Testis (tissue), 3 donors: ENCODE data around the gene DCLK1. TPM values are rescaled to one million over a fixed set of nuclear protein-coding genes. Genes with fewer than 3 reads are reported as not detected.

Source experiments
- DNase-seq: peaks from one replicate; pipeline ENCODE4 v3.0.0-alpha.2; 2019
- H3K27ac ChIP-seq, 2 donors: fragments of 200-600 bp; sonication (generic); one replicate each; pipeline ENCODE4 v1.5.1; 2019
- H3K27me3 ChIP-seq: fragments of 200-600 bp; sonication (generic); one replicate; pipeline ENCODE4 v1.5.1; 2019
- H3K36me3 ChIP-seq: fragments of 200-600 bp; sonication (generic); one replicate; pipeline ENCODE4 v1.5.1; 2017; ENCODE audit warnings: low read depth; ENCODE audit errors: missing control alignments
- H3K4me1 ChIP-seq: fragments of 200-600 bp; sonication (generic); one replicate; pipeline ENCODE4 v1.5.1; 2019
- H3K4me3 ChIP-seq, 2 donors: fragments of 200-600 bp; sonication (generic); one replicate each; pipeline ENCODE4 v1.5.1; 2017 to 2019
- H3K9me3 ChIP-seq: fragments of 200-600 bp; sonication (generic); one replicate; pipeline ENCODE4 v1.5.1; 2017
- POLR2A ChIP-seq: fragments of 450-650 bp; IDR thresholded peaks from one replicate; pipeline ENCODE4 v1.6.1; 2017; ENCODE audit warnings: antibody characterized with exemption, mild to moderate bottlenecking, moderate library complexity
- WGBS, 2 donors: methylation state at CpG; one replicate each; pipeline ENCODE4 v1.1.5; 2018; 5-methylcytosine and 5-hydroxymethylcytosine counted together
- intact Hi-C: fragments of 100-400 bp; cut with DNase I; formaldehyde crosslinking; loops from one replicate; pipeline ENCODE4 v1.15.1; 2023; ENCODE audit warnings: low total_unique reads
- polyA plus RNA-seq: library from polyadenylated mRNA; stranded (reverse); fragments of 350-450 nt; fragmentation: Illumina TruSeq; extraction: RNeasy Lipid Tissue Mini Kit (QIAGEN cat#74804); gene quantifications from one replicate; pipeline ENCODE4 v1.2.3, GENCODE V29; 2014; ENCODE audit warnings: low read depth, low replicate concordance; ENCODE audit not compliant: insufficient read depth
- total RNA-seq, 2 donors: library from RNA; depleted of rRNA; stranded (reverse); fragments of >200 nt; gene quantifications; one replicate each; pipeline ENCODE4 v1.2.3, GENCODE V29; 2016
- TF ChIP-seq, protein P1 (sequence below), 3 experiments: fragments of 450-650 bp in 2 of 3; fragments of 200-600 bp in 1 of 3; sonication (generic) in 1 of 3; IDR thresholded peaks; one replicate each; pipeline ENCODE4 v1.5.1; 2016 to 2019; ENCODE audit warnings: antibody characterized with exemption in 3 of 3, mild to moderate bottlenecking in 2 of 3, moderate library complexity in 1 of 3

Gene DCLK1
- total and polyA plus RNA-seq, 3 donors from 2014 or later, result 4.5 to 8.9 (median 4.9) TPM

- Histone ChIP-seq H3K27me3 (no peaks in the 10 kb centered on the region), H3K4me1 (no peaks in the 10 kb centered on the region), H3K27ac (no peak overlapping the region), H3K36me3 (no peaks in the 10 kb centered on the region), H3K4me3 (no peak overlapping the region), H3K9me3 (no peaks in the 10 kb centered on the region)
- no peak for TF ChIP-seq POLR2A
- TF ChIP-seq, protein P1, sequence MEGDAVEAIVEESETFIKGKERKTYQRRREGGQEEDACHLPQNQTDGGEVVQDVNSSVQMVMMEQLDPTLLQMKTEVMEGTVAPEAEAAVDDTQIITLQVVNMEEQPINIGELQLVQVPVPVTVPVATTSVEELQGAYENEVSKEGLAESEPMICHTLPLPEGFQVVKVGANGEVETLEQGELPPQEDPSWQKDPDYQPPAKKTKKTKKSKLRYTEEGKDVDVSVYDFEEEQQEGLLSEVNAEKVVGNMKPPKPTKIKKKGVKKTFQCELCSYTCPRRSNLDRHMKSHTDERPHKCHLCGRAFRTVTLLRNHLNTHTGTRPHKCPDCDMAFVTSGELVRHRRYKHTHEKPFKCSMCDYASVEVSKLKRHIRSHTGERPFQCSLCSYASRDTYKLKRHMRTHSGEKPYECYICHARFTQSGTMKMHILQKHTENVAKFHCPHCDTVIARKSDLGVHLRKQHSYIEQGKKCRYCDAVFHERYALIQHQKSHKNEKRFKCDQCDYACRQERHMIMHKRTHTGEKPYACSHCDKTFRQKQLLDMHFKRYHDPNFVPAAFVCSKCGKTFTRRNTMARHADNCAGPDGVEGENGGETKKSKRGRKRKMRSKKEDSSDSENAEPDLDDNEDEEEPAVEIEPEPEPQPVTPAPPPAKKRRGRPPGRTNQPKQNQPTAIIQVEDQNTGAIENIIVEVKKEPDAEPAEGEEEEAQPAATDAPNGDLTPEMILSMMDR (IDR thresholded peaks at IDR 0.05), result no peak
- WGBS, 2 donors, result 67 to 75% methylated on average over 4 of the region's 4 CpGs
- DNase-seq, result no peak
- intact Hi-C loops, result no loop called here
These were observed 224.5 kb downstream of the DCLK1 start for GRCh38 chr13:35906636-35907035.

GRCh38 chr13:35903075-35903474 lies 228.1 kb downstream of the DCLK1 start:
- no peaks in the 10 kb centered on the region for H3K4me1 ChIP-seq
- H3K27me3 ChIP-seq, result no peaks in the 10 kb centered on the region
- WGBS, 2 donors, result 81 to 83% methylated on average over 1 of the region's 1 CpG
- H3K27ac ChIP-seq, result no peak overlapping the region
- TF ChIP-seq POLR2A, result no peak
- TF ChIP-seq, protein P1 (IDR thresholded peaks at IDR 0.05), result no peak
- no peak for DNase-seq
- H3K9me3 ChIP-seq, result no peaks in the 10 kb centered on the region
- H3K36me3 ChIP-seq, result no peaks in the 10 kb centered on the region
- intact Hi-C loops, result no loop called here
- no peak overlapping the region for H3K4me3 ChIP-seq

- Histone ChIP-seq H3K4me3 (no peak overlapping the region), H3K36me3 (no peaks in the 10 kb centered on the region), H3K9me3 (no peaks in the 10 kb centered on the region), H3K4me1 (no peaks in the 10 kb centered on the region), H3K27ac (no peak overlapping the region), H3K27me3 (no peaks in the 10 kb centered on the region)
- DNase-seq, result no peak
- intact Hi-C loops, result no loop called here
- WGBS, 2 donors, result 79 to 85% methylated on average over 1 of the region's 1 CpG
- TF ChIP-seq, protein P1 (IDR thresholded peaks at IDR 0.05), result no peak
- TF ChIP-seq POLR2A, result no peak
These were observed 233.1 kb downstream of the DCLK1 start for GRCh38 chr13:35898041-35898440.

- H3K27me3 ChIP-seq, result no peaks in the 10 kb centered on the region
- DNase-seq, result no peak
- no peaks in the 10 kb centered on the region for H3K36me3 ChIP-seq
- TF ChIP-seq, protein P1 (IDR thresholded peaks at IDR 0.05), result no peak
- no peak for TF ChIP-seq POLR2A
- intact Hi-C loops, result no loop called here
- H3K4me1 ChIP-seq, result no peaks in the 10 kb centered on the region
- no peak overlapping the region for H3K4me3 ChIP-seq
- no peak overlapping the region for H3K27ac ChIP-seq
- no peaks in the 10 kb centered on the region for H3K9me3 ChIP-seq
- WGBS, 2 donors, result 80 to 90% methylated on average over 3 of the region's 3 CpGs
These were observed 236.5 kb downstream of the DCLK1 start for GRCh38 chr13:35894636-35895035.
